H9 (cell line): ENCODE data around the gene CADM1. TPM values are rescaled to one million over a fixed set of nuclear protein-coding genes. Genes with fewer than 3 reads are reported as not detected.

Experiments
- DNase-seq: peaks from one replicate; pipeline ENCODE4 v3.0.0-alpha.2; 2017
- H2AFZ ChIP-seq: one replicate; pipeline ENCODE4 v1.6.1; 2013; ENCODE audit warnings: mild to moderate bottlenecking, low read length, control low read depth, moderate library complexity
- H2AK5ac ChIP-seq: 2 replicates; pipeline ENCODE4 v1.6.1; 2013; ENCODE audit warnings: low read length, control low read depth, mixed read lengths; ENCODE audit not compliant: insufficient read length
- H2BK120ac ChIP-seq: one replicate; pipeline ENCODE4 v1.6.1; 2013; ENCODE audit warnings: low read depth, mild to moderate bottlenecking, low read length, control low read depth, inconsistent platforms; ENCODE audit not compliant: poor library complexity, severe bottlenecking
- H2BK12ac ChIP-seq: 2 replicates; pipeline ENCODE4 v1.6.1; 2013; ENCODE audit warnings: low read length, control low read depth, mixed read lengths, low read depth; ENCODE audit not compliant: insufficient read length
- H2BK15ac ChIP-seq: 2 replicates; pipeline ENCODE4 v1.6.1; 2013; ENCODE audit warnings: low read depth, low read length, control low read depth
- H2BK20ac ChIP-seq: one replicate; pipeline ENCODE4 v1.6.1; 2013; ENCODE audit warnings: low read depth, mild to moderate bottlenecking, low read length, control low read depth, inconsistent platforms; ENCODE audit not compliant: poor library complexity, severe bottlenecking
- H2BK5ac ChIP-seq: 2 replicates; pipeline ENCODE4 v1.6.1; 2013; ENCODE audit warnings: low read length, control low read depth, mixed read lengths; ENCODE audit not compliant: insufficient read length
- H3K14ac ChIP-seq: 2 replicates; pipeline ENCODE4 v1.6.1; 2013; ENCODE audit warnings: low read length, control low read depth; ENCODE audit not compliant: insufficient read depth
- H3K18ac ChIP-seq: 2 replicates; pipeline ENCODE4 v1.6.1; 2013; ENCODE audit warnings: low read depth, mild to moderate bottlenecking, mixed read lengths, low read length, control low read depth; ENCODE audit not compliant: insufficient read length
- H3K23ac ChIP-seq: 2 replicates; pipeline ENCODE4 v1.6.1; 2013; ENCODE audit warnings: low read length, control low read depth, mixed read lengths, low read depth; ENCODE audit not compliant: insufficient read length
- H3K23me2 ChIP-seq: 2 replicates; pipeline ENCODE4 v1.6.1; 2013; ENCODE audit warnings: low read depth, mild to moderate bottlenecking, mixed read lengths, low read length, control low read depth; ENCODE audit not compliant: insufficient read length, poor library complexity, severe bottlenecking
- H3K27ac ChIP-seq: 2 replicates; pipeline ENCODE4 v1.5.1; 2013; ENCODE audit warnings: low read length, control low read depth, mixed read lengths, low read depth; ENCODE audit not compliant: insufficient read length
- H3K27me3 ChIP-seq: 2 replicates; pipeline ENCODE4 v1.6.1; 2013; ENCODE audit warnings: low read length, control low read depth, inconsistent platforms; ENCODE audit not compliant: insufficient read depth
- H3K4ac ChIP-seq: 2 replicates; pipeline ENCODE4 v1.6.1; 2013; ENCODE audit warnings: low read depth, mild to moderate bottlenecking, control low read depth, inconsistent platforms, low read length, moderate library complexity
- H3K4me1 ChIP-seq: 2 replicates; pipeline ENCODE4 v1.6.1; 2013; ENCODE audit warnings: low read length, control low read depth, inconsistent platforms; ENCODE audit not compliant: insufficient read depth
- H3K4me2 ChIP-seq: 2 replicates; pipeline ENCODE4 v1.6.1; 2013; ENCODE audit warnings: low read length, control low read depth, mixed read lengths; ENCODE audit not compliant: insufficient read length, insufficient read depth
- H3K56ac ChIP-seq: 2 replicates; pipeline ENCODE4 v1.6.1; 2013; ENCODE audit warnings: low read depth, mild to moderate bottlenecking, mixed read lengths, low read length, control low read depth; ENCODE audit not compliant: insufficient read length
- H3K79me1 ChIP-seq: 2 replicates; pipeline ENCODE4 v1.6.1; 2013; ENCODE audit warnings: low read depth, mild to moderate bottlenecking, moderate library complexity, low read length, control low read depth, inconsistent platforms; ENCODE audit not compliant: insufficient read depth, poor library complexity, severe bottlenecking
- H3K79me2 ChIP-seq: 2 replicates; pipeline ENCODE4 v1.6.1; 2013; ENCODE audit warnings: low read length, control low read depth, inconsistent platforms; ENCODE audit not compliant: insufficient read depth
- H3K9ac ChIP-seq: 2 replicates; pipeline ENCODE4 v1.6.1; 2013; ENCODE audit warnings: low read length, control low read depth, mixed read lengths; ENCODE audit not compliant: insufficient read length; ENCODE audit errors: extremely low read depth
- H3K9me3 ChIP-seq: one replicate; pipeline ENCODE4 v1.6.1; 2013; ENCODE audit warnings: low read depth, low read length, inconsistent platforms; ENCODE audit not compliant: control insufficient read depth
- H3T11ph ChIP-seq: one replicate; pipeline ENCODE4 v1.6.1; 2013; ENCODE audit warnings: mild to moderate bottlenecking, low read length, control low read depth, inconsistent platforms
- H4K20me1 ChIP-seq: one replicate; pipeline ENCODE4 v1.6.1; 2013; ENCODE audit not compliant: control insufficient read depth, insufficient read length, insufficient read depth
- H4K5ac ChIP-seq: 2 replicates; pipeline ENCODE4 v1.6.1; 2013; ENCODE audit warnings: low read depth, mild to moderate bottlenecking, mixed read lengths, low read length, control low read depth; ENCODE audit not compliant: insufficient read length
- H4K8ac ChIP-seq: replicated peaks from 2 replicates; pipeline ENCODE4 v1.6.1; 2013; ENCODE audit warnings: low read length, control low read depth, mixed read lengths, low read depth; ENCODE audit not compliant: insufficient read length
- H4K91ac ChIP-seq: 2 replicates; pipeline ENCODE4 v1.6.1; 2013; ENCODE audit warnings: low read depth, mild to moderate bottlenecking, moderate library complexity, mixed read lengths, low read length, control low read depth; ENCODE audit not compliant: insufficient read length
- H3K27ac Mint-ChIP-seq, 3 experiments: 2 replicates in 2 of 3; 3 replicates in 1 of 3; pipeline ENCODE4 v1.8.0; 2020 to 2021; ENCODE audit warnings: mixed read lengths in 3 of 3, mild to moderate bottlenecking in 1 of 3, moderate library complexity in 1 of 3
- H3K27me3 Mint-ChIP-seq: 2 replicates; pipeline ENCODE4 v1.8.0; 2021; ENCODE audit warnings: low read depth, mild to moderate bottlenecking, moderate library complexity, mixed read lengths
- H3K36me3 Mint-ChIP-seq, 3 experiments: 2 replicates in 2 of 3; 3 replicates in 1 of 3; pipeline ENCODE4 v1.8.0; 2020 to 2021; ENCODE audit warnings: low read depth in 3 of 3, mixed read lengths in 3 of 3; ENCODE audit not compliant: insufficient read depth in 1 of 3
- H3K4me1 Mint-ChIP-seq, 2 experiments: 2 replicates each; pipeline ENCODE4 v1.8.0; 2020; ENCODE audit warnings: mixed read lengths in 2 of 2
- H3K4me3 Mint-ChIP-seq, 2 experiments: 2 replicates in 1 of 2; 3 replicates in 1 of 2; pipeline ENCODE4 v1.8.0; 2020 to 2021; ENCODE audit warnings: mild to moderate bottlenecking in 2 of 2, mixed read lengths in 2 of 2, moderate library complexity in 1 of 2
- H3K9me3 Mint-ChIP-seq, 2 experiments: 2 replicates in 1 of 2; 3 replicates in 1 of 2; pipeline ENCODE4 v1.8.0; 2020; ENCODE audit warnings: mild to moderate bottlenecking in 2 of 2, mixed read lengths in 2 of 2, moderate library complexity in 1 of 2
- WGBS: extraction: QIAGEN DNeasy Blood & Tissue Kit; methylation state at CpG from one replicate; pipeline ENCODE4 v1.1.7; 2013; ENCODE audit warnings: missing lambda C conversion rate, low lambda C conversion rate, mixed read lengths; ENCODE audit not compliant: insufficient read length; ENCODE audit errors: extremely low coverage; 5-methylcytosine and 5-hydroxymethylcytosine counted together
- total RNA-seq: library from RNA; stranded (reverse); gene quantifications from 2 replicates; pipeline ENCODE4 v1.2.1, GENCODE V29; 2021
- TF ChIP-seq, protein P1 (sequence below): fragments of 200-600 bp; sonication (generic); conservative IDR thresholded peaks from 3 replicates; pipeline ENCODE4 v1.8.0; 2021; ENCODE audit warnings: antibody characterized with exemption, mild to moderate bottlenecking

CADM1 gene
- total RNA-seq, 1 experiment from 2014 or later = 11.9 TPM

DNA sequence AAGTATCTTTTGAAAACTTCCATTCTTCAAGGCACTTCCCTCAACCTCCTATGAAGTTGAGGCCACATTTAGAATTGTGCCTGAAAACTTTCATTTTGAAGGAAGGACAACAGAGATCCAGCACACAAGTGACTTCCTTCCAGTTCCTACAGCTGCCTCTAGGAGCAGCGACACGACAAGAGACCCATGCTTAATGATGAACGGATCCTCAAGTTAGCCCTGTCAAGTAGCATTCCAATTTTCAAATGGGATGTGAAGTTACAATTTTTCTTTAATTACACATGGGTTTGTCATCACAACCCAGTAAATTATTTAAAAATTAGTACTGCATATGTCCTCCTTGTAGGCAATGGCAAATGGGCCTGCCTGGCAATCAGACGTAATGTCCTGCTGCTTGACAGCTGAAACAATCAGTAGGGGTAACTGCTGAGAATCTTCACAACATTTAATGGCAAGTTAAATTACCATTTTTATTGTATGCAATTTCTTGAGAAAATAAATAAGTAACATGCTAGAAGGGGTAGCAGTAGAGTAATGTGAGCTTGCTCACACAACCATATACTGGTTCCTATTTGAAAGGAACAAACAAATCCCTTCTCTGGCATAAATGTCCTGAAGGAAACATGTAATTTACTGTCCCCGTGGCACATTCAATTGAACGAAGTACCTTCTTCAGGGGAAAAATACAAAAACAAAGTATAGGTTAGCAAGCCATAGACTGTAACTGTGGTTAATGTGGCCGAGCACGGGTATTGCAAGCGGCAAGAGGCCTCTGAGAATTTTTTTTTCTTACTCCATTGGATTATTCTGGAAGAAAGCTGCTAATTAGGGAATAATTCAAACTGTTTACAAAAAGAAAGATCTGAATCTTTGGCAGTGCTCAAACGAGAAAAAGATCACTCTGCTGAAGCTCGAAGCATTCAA, 288.3 kb downstream of the CADM1 start:
- Histone ChIP-seq H3K27me3 (no peaks in the 10 kb centered on the region), H3K14ac (no peak overlapping the region), H4K5ac (no peak overlapping the region), H3K56ac (no peak overlapping the region), H3K23ac (no peak overlapping the region), H4K8ac (no peak overlapping the region), H3K4me2 (no peak overlapping the region), H3K4ac (no peak overlapping the region), H2BK20ac (no peak overlapping the region), H3K9me3 (no peaks in the 10 kb centered on the region), H2BK12ac (no peak overlapping the region), H3K18ac (no peak overlapping the region), H3K23me2 (no peaks in the 10 kb centered on the region), H3K79me1 (no peaks in the 10 kb centered on the region), H4K91ac (no peak overlapping the region), H3K79me2 (no peaks in the 10 kb centered on the region), H3K4me1 (no peaks in the 10 kb centered on the region), H3T11ph (no peak overlapping the region), H2BK5ac (no peak overlapping the region), H4K20me1 (no peaks in the 10 kb centered on the region), H3K9ac (no peak overlapping the region), H3K27ac (no peak overlapping the region), H2AFZ (no peak overlapping the region), H2AK5ac (no peak overlapping the region), H2BK15ac (no peak overlapping the region), H2BK120ac (no peak overlapping the region)
- TF ChIP-seq, protein P1, sequence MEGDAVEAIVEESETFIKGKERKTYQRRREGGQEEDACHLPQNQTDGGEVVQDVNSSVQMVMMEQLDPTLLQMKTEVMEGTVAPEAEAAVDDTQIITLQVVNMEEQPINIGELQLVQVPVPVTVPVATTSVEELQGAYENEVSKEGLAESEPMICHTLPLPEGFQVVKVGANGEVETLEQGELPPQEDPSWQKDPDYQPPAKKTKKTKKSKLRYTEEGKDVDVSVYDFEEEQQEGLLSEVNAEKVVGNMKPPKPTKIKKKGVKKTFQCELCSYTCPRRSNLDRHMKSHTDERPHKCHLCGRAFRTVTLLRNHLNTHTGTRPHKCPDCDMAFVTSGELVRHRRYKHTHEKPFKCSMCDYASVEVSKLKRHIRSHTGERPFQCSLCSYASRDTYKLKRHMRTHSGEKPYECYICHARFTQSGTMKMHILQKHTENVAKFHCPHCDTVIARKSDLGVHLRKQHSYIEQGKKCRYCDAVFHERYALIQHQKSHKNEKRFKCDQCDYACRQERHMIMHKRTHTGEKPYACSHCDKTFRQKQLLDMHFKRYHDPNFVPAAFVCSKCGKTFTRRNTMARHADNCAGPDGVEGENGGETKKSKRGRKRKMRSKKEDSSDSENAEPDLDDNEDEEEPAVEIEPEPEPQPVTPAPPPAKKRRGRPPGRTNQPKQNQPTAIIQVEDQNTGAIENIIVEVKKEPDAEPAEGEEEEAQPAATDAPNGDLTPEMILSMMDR = peak; percentile 66
- Mint-ChIP-seq H3K4me1 (peaks cover 3 to 5% of the 10 kb centered on the region in 2 experiments; a peak in 3 of 4 replicates), H3K4me3 (no peak overlapping the region), H3K9me3 (no peaks in the 10 kb centered on the region), H3K27ac (0 out of 7 replicates have a peak overlapping the region, but pooled peaks of 1 of the 3 experiments have one; percentile 8), H3K36me3 (peaks cover 0 to 4% (median 0%) of the 10 kb centered on the region in 3 experiments; a peak in 1 of 7 replicates), H3K27me3 (no peaks in the 10 kb centered on the region)
- WGBS = no CpG with 5 or more reads among the region's 11 CpGs
- DNase-seq = peak; percentile 41
